HG02642 (cell line): ENCODE measurements around the gene RGS2.

Source experiments
- ATAC-seq: cut with Tn5 transposase; IDR thresholded peaks from one replicate; pipeline ENCODE4 v1.9.1; 2021; ENCODE audit warnings: mild to moderate bottlenecking; ENCODE audit not compliant: unreplicated experiment, poor library complexity

Gene RGS2

GRCh38 chr1:192793983-192794767, 14.7 kb upstream of the RGS2 start:
- ATAC-seq = no peak

DNA sequence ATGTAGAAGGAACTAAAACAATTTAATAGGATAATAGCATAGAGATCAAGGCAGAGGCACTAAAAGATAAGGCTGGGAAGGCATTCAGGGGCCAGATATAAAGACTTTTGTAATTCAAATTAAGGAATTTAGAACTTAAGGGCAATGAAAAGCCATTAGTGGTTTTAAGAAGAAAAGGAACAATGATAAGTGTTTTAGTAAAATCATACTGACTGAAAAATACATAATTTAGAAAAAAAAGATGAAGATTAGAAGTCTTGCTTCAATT, 14.1 kb upstream of the RGS2 start:
- ATAC-seq = no peak

- ATAC-seq = no peak
Measured at GRCh38 chr1:192795916-192796618, 12.8 kb upstream of the RGS2 start.

DNA sequence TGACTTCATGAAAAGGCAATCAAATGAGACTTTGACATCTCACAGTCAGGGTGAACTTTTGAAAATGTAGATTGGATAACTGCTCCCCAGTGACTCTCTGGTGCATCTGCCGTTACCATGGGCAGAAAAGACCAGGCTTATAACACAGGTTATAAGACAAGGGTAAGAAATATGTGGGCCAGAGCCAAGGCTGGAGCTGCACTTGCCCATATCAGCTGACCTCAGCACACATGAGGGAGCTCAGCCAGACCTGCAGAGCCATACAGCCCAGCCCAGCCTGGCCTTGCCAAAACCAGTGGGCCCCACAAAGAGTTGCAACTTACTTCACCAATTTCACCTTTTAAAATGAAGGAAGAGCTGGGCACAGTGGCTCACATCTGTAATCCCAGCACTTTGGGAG, 11.7 kb upstream of the RGS2 start:
- ATAC-seq = no peak

DNA sequence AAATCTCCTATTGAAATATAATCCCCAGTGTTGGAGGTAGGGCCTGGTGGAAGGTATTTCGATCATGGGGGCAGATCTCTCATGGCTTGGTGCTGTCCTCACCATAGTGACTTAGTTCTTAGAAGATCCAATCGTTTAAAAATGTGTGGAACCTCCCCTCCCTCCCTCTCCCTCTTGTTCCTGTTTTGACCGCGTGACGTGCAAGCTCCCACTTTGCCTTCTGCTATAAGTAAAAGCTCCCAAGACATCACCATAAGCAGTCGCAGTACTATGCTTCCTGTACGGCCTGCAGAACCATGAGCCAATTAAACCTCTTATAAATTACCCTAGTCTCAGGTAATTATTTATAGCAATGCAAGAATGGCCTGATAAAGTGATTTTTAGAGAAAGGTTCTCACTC, 10.9 kb upstream of the RGS2 start:
- ATAC-seq = no peak

GRCh38 chr1:192801451-192801850, 7.4 kb upstream of the RGS2 start:
- ATAC-seq = no peak

- no peak for ATAC-seq
Measured at GRCh38 chr1:192802406-192802805, 6.4 kb upstream of the RGS2 start.

DNA sequence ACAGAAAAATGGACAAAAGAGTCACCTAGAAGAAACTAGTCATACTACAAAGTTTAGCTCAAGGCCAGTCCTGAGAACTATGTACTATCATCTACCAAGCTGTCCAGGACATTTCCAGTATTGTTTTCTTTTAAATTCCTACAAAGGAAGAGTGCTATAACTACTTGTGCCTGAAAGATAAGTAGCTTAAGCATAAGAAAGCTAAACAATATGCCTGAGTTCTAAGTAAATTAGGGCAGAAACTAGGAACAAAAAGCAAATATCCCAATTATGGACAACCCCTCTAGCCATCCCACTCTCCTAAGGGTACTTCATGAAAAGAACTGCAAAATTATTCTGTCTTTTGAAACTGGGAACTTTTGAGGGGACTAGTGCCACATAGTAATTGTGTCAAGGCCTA, 5.3 kb upstream of the RGS2 start:
- no peak for ATAC-seq

- ATAC-seq = peak; percentile 23
Measured at GRCh38 chr1:192805832-192806323, 3.0 kb upstream of the RGS2 start.

DNA sequence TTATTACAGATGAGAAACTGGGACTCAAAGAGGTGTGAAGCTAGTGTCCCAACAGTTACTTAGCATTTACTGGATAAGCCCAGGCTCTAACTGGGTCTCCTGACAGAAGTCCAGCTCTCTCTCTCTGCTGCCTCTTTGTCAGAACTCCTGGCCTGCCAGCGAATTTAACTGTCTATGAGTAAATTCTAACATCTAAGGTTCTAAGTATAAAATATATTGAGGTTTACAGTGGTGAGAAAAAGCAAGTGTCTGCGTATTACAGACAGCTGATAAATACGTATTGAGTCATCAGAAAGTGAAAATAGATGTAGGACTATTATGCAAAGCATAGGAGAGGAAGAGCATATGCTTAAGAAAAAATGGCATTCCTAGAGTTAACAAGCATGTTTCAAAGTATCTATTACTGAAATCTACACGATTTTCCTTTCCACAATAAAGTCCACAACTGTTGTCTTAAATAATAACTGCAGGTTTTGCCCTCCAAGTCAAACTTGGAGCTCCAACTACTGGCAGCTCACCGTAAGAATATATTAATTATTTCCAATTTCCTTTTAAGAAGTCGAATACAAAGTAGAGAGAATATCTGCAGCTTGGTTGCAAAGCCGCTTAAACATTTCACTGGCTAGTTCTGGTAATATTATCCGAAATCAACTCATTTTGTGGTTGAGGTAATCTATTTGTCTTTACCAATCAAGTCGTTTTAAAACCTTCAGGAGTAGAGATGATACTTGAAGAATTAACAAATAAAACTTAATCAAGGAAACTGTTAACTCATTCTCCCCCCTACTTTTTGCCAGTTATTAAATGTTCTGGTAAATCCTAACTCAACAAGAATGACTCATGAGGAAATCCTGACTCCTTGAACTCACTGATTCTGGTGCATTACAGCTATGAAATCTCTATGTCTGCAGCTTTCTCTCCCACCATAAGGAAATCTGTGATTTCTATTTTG, 1.4 kb upstream of the RGS2 start:
- ATAC-seq = peak; percentile 34

DNA sequence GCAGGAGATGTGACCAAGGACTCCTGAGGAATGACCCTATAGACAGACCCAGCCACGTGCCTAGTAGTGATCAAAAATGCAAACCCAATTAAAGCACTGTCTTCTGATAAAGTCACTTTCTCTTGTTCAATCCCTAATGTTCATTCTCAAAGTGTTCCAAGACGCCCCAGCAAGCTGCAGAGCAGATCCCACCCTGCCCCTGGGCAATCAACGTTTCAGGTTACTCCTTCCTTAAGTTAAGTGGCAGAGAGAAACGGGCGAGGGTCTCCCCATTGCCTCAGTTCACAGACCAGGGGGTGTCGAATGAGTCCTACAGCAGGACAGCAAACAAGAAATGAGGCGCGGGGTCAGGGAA, 699 bp upstream of the RGS2 start:
- ATAC-seq = no peak

DNA sequence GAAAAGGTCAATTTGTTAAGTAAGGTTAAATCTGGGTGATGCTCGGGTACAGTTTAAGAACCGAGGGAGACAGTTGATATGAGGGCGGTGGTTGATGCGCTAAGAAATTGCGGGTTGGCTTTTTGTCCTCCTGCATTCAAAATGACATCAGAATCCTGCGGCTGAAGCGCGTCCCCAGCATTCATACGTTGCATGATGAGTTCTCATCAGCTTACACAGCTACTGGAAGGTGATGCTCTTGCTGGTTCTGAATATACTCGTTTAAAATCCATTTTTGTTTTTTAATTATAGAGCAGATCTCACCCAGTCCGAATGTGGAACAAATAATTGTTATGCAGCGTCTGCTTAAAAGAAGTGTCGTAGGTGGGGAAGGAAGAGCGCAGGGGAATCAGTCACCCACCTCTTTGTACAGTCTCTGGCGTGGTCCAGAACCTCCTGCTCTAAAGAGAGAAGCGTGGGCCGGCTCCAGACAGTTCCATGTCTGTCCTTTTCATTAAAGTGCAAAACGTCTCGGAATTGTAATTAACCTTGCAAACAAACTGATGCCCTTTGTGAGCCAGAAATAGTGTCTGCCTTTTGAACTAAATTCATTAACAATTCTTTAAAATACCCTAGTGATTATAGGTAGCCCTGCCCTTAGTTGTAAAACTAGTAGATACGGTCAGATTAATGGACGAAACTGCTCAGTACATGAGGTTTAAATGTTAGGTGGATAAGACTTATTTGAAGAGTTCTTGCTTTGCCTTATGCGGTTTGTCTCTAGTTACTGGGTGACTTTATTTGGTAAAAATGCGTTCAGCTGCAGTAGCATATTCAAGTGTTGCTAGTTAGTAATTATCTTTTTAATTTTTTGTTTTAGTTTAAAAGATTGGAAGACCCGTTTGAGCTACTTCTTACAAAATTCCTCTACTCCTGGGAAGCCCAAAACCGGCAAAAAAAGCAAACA, 741 bp downstream of the RGS2 start:
- ATAC-seq = peak; percentile 1

DNA sequence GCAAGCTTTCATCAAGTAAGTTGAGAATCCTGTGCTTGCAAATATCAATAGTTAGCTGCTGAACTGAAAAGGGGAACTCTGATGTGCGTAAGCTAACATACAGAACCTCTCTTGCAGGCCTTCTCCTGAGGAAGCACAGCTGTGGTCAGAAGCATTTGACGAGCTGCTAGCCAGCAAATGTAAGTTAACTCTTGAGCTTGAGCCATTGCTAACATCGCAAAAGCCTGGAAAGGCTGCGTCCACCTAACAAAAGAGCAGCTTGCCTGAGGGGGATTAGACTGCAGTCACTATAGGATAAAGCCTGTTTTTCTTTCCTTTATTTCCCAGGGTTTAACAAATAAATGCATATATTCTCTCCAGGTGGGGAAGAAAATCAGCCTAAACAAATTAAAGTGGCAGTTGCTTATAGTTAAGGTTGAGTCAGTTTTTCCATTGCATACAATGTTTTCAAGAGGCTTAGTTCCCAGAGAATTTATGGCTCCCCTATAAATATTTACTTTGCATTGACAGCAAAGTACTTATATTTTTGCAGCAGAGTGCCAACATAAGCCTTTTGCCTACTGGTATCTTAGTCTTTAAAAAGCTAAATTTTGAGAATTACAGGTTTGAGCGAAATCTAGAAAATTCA, 1.5 kb downstream of the RGS2 start:
- no peak for ATAC-seq

- ATAC-seq = no peak
Measured at GRCh38 chr1:192811006-192811405, 2.2 kb downstream of the RGS2 start.

DNA sequence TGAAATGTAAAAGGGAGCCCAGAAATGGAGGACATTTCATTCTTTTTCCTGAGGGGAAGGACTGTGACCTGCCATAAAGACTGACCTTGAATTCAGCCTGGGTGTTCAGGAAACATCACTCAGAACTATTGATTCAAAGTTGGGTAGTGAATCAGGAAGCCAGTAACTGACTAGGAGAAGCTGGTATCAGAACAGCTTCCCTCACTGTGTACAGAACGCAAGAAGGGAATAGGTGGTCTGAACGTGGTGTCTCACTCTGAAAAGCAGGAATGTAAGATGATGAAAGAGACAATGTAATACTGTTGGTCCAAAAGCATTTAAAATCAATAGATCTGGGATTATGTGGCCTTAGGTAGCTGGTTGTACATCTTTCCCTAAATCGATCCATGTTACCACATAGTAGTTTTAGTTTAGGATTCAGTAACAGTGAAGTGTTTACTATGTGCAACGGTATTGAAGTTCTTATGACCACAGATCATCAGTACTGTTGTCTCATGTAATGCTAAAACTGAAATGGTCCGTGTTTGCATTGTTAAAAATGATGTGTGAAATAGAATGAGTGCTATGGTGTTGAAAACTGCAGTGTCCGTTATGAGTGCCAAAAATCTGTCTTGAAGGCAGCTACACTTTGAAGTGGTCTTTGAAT, 2.9 kb downstream of the RGS2 start:
- ATAC-seq = no peak

DNA sequence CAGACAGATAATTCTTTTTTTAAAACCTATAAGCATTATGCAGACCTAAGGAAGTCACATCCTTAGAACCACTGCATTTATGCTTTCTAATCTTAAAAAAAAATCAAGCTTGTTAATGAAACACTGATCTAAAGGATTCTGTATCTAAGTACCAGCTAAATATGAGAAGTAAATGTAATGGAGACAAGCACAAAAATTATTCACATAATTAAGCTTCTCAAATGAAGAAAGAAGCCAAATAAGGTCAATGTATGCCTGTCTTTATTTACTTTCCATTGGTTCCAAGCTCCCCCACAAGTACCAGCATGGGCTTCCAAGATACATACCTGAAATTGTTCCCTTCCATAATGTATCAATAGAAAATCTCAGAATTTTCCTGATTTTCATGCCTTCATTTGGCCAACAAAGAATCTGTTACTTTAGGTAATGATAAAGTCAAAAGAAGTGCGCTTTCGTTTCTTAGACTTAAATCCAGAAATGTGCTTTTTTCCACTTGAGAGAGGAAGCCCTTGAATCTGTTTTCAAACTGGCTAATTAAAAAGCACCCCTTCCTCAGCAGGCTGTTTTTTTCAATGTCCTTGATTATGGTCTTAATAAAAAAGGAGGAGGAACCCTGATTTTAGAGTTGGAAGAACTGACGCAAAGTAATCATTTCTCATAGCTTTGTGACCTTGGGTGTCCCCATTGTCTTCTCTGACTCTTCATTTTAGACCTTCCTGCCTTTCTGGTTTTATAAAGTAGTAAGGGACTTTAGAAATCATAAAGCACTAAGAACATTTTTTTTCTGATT, 3.8 kb downstream of the RGS2 start:
- ATAC-seq = no peak

DNA sequence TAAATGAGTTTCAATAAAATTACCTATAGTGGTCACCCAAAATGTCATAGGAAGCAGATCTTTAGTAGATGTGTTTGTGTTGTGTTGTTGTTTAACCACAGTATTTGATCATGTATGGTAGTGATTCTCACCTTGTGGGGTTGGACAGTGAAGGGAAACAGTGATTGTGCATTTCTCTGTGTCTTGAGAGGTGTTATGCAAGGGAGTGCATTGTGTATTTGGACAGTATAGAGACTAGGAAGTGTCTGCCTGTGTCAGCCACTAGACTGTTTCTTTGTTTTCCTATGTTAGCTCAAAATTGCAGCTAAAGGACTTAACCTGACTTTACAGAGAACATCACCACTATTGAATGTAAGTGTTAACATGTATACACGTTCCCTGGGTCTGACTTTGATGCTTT, 6.0 kb downstream of the RGS2 start:
- ATAC-seq = no peak

DNA sequence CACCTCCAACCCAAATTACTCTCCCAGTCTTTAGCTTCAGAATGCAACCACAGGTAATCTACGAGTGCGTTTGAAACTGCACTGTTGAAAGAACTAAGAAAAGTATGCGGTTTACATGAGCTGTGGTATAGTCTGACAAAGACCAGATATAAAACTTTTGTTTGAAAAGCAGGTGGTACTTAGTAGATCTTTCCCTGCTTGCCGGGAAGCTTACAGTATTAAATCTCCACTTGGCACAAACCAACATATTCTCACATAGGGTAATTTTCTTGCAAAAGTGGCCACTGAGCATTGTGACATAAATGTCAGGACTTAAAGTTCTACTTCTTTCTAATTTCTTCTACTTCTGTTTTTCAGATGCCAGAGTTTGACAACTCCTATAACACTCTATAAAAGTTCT, 8.4 kb downstream of the RGS2 start:
- ATAC-seq = no peak
